ENCODE measurements around the gene MYL6B. TPM values are rescaled to one million over a fixed set of nuclear protein-coding genes. Genes with fewer than 3 reads are reported as not detected.

The MYL6B gene
- total RNA-seq, 2 donors from 2014 or later: 153 to 191 TPM

DNA sequence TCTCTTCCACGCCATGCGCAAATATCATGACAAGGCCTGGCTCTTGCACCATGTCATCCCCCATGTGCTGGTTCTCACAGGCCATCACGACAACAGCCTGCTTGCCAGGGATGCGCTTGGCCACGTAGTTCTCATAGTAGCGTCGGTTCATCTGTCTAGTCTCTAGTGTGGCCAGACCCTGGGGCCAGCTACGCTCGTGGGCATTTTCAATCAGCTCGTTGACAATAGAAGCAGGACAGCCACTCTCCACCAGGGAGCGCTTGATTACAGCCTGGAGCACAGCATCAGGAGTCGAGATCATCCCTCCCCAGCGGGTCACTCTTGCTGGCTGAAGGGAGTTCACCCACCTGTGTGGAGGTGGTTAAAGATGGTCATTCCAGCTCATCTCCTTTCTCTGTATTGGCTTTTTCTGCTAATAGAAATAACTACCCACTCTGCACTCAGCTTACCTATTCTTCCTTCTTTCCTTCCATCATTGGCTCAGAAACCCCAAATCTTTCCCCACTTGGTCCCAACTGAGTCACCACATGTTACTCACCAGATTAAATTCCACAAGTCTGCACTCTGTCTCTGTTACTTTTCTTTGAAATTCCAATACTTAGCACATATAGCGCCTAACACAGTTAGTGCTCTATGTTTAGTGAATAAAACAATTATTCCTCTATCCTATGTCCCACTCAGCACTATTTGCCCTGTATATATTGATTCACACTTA is 54.2 kb downstream of the MYL6B start:
- no peaks in the 10 kb centered on the region for H3K9me3 ChIP-seq (ENCODE audit: control insufficient read depth, low read length)
- H3K27me3 ChIP-seq (ENCODE audit: control insufficient read depth, insufficient read depth, low read length, poor library complexity, severe bottlenecking): no peaks in the 10 kb centered on the region
- H3K9ac ChIP-seq (ENCODE audit: extremely low read depth, low read length, poor library complexity, severe bottlenecking): no peak overlapping the region
- peaks cover 5% of the 10 kb centered on the region for H3K4me1 ChIP-seq (ENCODE audit: control insufficient read depth, insufficient read depth, low read length)
- H3K4me3 ChIP-seq (ENCODE audit: low read length): no peak overlapping the region
- Mint-ChIP-seq H3K9me3 (no peaks in the 10 kb centered on the region), H3K4me3 (no peak overlapping the region), H3K36me3 (ENCODE audit: low read depth) (peaks cover 51% of the 10 kb centered on the region), H3K27ac (peak overlapping the region; percentile 46), H3K4me1 (peaks cover 9% of the 10 kb centered on the region), H3K27me3 (ENCODE audit: insufficient read depth) (no peaks in the 10 kb centered on the region)
- peaks cover 61% of the 10 kb centered on the region for H3K36me3 ChIP-seq (ENCODE audit: control insufficient read depth, insufficient read depth, low read length)
- H3K27ac ChIP-seq (ENCODE audit: low read depth, low read length): no peak overlapping the region
- TF ChIP-seq, protein P1, sequence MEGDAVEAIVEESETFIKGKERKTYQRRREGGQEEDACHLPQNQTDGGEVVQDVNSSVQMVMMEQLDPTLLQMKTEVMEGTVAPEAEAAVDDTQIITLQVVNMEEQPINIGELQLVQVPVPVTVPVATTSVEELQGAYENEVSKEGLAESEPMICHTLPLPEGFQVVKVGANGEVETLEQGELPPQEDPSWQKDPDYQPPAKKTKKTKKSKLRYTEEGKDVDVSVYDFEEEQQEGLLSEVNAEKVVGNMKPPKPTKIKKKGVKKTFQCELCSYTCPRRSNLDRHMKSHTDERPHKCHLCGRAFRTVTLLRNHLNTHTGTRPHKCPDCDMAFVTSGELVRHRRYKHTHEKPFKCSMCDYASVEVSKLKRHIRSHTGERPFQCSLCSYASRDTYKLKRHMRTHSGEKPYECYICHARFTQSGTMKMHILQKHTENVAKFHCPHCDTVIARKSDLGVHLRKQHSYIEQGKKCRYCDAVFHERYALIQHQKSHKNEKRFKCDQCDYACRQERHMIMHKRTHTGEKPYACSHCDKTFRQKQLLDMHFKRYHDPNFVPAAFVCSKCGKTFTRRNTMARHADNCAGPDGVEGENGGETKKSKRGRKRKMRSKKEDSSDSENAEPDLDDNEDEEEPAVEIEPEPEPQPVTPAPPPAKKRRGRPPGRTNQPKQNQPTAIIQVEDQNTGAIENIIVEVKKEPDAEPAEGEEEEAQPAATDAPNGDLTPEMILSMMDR (conservative IDR thresholded peaks at IDR 0.05): peak; percentile 82
- DNase-seq: peak; percentile 96
- WGBS, 2 experiments (ENCODE audit: insufficient coverage in 1 of 2, insufficient read length in 1 of 2): 84 to 86% methylated on average over 12 to 13 of the region's 14 CpGs

Other genes with a start within 250 kb of the MYL6B start
- 10 to 100 TPM; 76.1 to 79.4 TPM for gene PYM1, start 224.7 kb upstream of the MYL6B start, total RNA-seq
- 10 to 100 TPM; 10.2 to 11.1 TPM for gene DGKA, start 221.4 kb upstream of the MYL6B start, total RNA-seq
- 10 to 100 TPM; 17.2 to 20.8 TPM for gene PMEL, start 186.5 kb upstream of the MYL6B start, total RNA-seq
- gene CDK2, start 185.8 kb upstream of the MYL6B start, total RNA-seq: 10 to 100 TPM; 60.8 to 69.8 TPM
- gene RAB5B, start 178.5 kb upstream of the MYL6B start, total RNA-seq: 10 to 100 TPM; 91.3 to 95.5 TPM
- gene SUOX, start 155.3 kb upstream of the MYL6B start, total RNA-seq: 10 to 100 TPM; 23.2 to 27.5 TPM
- 10 to 100 TPM in 1 of 2 donors, 1 to 10 TPM in 1; 9.8 to 10.2 TPM for gene IKZF4, start 131.5 kb upstream of the MYL6B start, total RNA-seq
- gene RPS26, start 110.7 kb upstream of the MYL6B start, total RNA-seq: 10 to 100 TPM; 35.8 to 58.6 TPM
- gene ERBB3, start 72.4 kb upstream of the MYL6B start, total RNA-seq: 10 to 100 TPM; 45.7 to 51.8 TPM
- 100 to 1,000 TPM; 128 to 161 TPM for gene PA2G4, start 48.0 kb upstream of the MYL6B start, total RNA-seq
- gene RPL41, start 36.0 kb upstream of the MYL6B start, total RNA-seq: 1,000 to 10,000 TPM; 4,305 to 4,379 TPM
- 1 to 10 TPM; 7.9 to 9.1 TPM for gene ZC3H10, start 34.3 kb upstream of the MYL6B start, total RNA-seq
- 100 to 1,000 TPM in 1 of 2 donors, 10 to 100 TPM in 1; 97.0 to 118 TPM for gene ESYT1, start 24.3 kb upstream of the MYL6B start, total RNA-seq
- gene MYL6, start 5.8 kb downstream of the MYL6B start, total RNA-seq: 1,000 to 10,000 TPM; 1,640 to 1,647 TPM
- 100 to 1,000 TPM; 127 to 129 TPM for gene SMARCC2, start 36.9 kb downstream of the MYL6B start, total RNA-seq
- gene RNF41, start 69.3 kb downstream of the MYL6B start, total RNA-seq: 10 to 100 TPM; 45.8 to 48.9 TPM
- gene NABP2, start 71.8 kb downstream of the MYL6B start, total RNA-seq: 10 to 100 TPM; 27.0 to 35.1 TPM
- 1 to 10 TPM; 2.5 to 3.2 TPM for gene SLC39A5, start 77.5 kb downstream of the MYL6B start, total RNA-seq
- gene ANKRD52, start 105.8 kb downstream of the MYL6B start, total RNA-seq: 10 to 100 TPM; 39.3 to 54.9 TPM
- gene COQ10A, start 114.4 kb downstream of the MYL6B start, total RNA-seq: 10 to 100 TPM; 20.5 to 23.2 TPM
- gene CS, start 147.7 kb downstream of the MYL6B start, total RNA-seq: 100 to 1,000 TPM; 134 to 167 TPM
- gene CNPY2, start 163.4 kb downstream of the MYL6B start, total RNA-seq: 100 to 1,000 TPM; 183 to 198 TPM
- 10 to 100 TPM; 66.5 to 90.3 TPM for gene PAN2, start 181.4 kb downstream of the MYL6B start, total RNA-seq
- 10 to 100 TPM in 1 of 2 donors, 1 to 10 TPM in 1; 4.6 to 10.4 TPM for gene IL23A, start 186.3 kb downstream of the MYL6B start, total RNA-seq
- 100 to 1,000 TPM; 107 to 112 TPM for gene STAT2, start 207.5 kb downstream of the MYL6B start, total RNA-seq
- gene APOF, start 210.3 kb downstream of the MYL6B start, total RNA-seq: not detected